Activated CD8-positive, alpha-beta T cell treated with anti-CD3 and anti-CD28 coated beads for 36 hours (primary cell): Measurements from ENCODE around the gene NHERF1. TPM values are rescaled to one million over a fixed set of nuclear protein-coding genes. Genes with fewer than 3 reads are reported as not detected.

Source experiments
- ATAC-seq: fragments of 200-7000 bp; cut with Tn5 transposase; one replicate; pipeline ENCODE4 v1.10.0; 2021; ENCODE audit warnings: mild to moderate bottlenecking, moderate library complexity
- CTCF ChIA-PET: fragments of 350-600 bp; sonication (Branson Sonifier 250); formaldehyde crosslinking; loops from one replicate; lab custom pipeline; 2021; ENCODE audit warnings: antibody characterized with exemption; lab: Charles Lee
- POLR2A ChIA-PET: fragments of 350-600 bp; sonication (Branson Sonifier 250); formaldehyde crosslinking; loops from one replicate; lab custom pipeline; 2021; ENCODE audit warnings: antibody characterized with exemption; lab: Charles Lee
- DNase-seq: peaks from one replicate; pipeline ENCODE4 v3.0.0-alpha.2; 2020
- H3K27ac Mint-ChIP-seq: one replicate; pipeline ENCODE4 v1.8.0; 2021; ENCODE audit warnings: mild to moderate bottlenecking, mixed read lengths
- H3K27me3 Mint-ChIP-seq: one replicate; pipeline ENCODE4 v1.8.0; 2021; ENCODE audit warnings: mixed read lengths
- H3K36me3 Mint-ChIP-seq: one replicate; pipeline ENCODE4 v1.8.0; 2021; ENCODE audit warnings: low read depth, mixed read lengths
- H3K4me1 Mint-ChIP-seq: one replicate; pipeline ENCODE4 v1.8.0; 2021; ENCODE audit warnings: low read depth, mixed read lengths
- H3K4me3 Mint-ChIP-seq: one replicate; pipeline ENCODE4 v1.8.0; 2021; ENCODE audit warnings: mild to moderate bottlenecking, moderate library complexity, mixed read lengths
- H3K9me3 Mint-ChIP-seq: one replicate; pipeline ENCODE4 v1.8.0; 2021; ENCODE audit warnings: mixed read lengths
- intact Hi-C: fragments of 100-400 bp; cut with micrococcal nuclease; formaldehyde crosslinking; loops from one replicate; pipeline ENCODE4 v1.10.0; 2022
- total RNA-seq, 2 experiments: library from RNA; stranded (reverse); gene quantifications; one replicate each; pipeline ENCODE4 v1.2.3, GENCODE V29; 2021
- TF ChIP-seq, protein P1 (sequence below): fragments of 200-600 bp; IDR thresholded peaks from one replicate; pipeline ENCODE4 v1.8.0; 2022; ENCODE audit warnings: antibody characterized with exemption, mild to moderate bottlenecking

NHERF1 gene
- total RNA-seq, 2 experiments from 2014 or later, result 143 to 150 TPM

DNA sequence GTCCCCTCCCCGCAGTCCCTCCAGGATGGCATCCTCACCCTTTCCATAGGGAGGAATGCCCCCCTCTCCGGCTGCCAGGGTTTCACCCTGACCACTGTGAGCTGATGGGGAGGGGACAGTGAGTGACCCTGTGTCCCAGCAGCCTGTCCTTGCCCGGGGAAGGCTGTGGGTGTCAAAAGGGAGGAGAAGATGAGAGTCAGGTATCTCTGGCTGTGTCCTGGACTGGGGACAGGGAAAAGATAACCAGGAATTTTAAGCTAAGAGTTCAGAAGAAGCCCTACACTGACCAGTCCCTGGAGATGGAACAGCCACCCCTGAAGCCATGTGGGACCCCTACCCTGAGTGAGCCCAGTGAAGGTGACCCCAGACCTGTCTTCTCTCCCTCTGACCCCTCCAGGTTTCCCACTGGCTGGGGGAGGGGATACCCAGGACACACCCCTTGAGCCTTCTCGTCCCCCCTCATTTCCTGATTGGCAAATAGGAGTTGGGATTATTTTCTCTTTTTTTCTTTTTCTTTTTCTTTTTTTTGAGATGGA, 16.4 kb downstream of the NHERF1 start:
- TF ChIP-seq, protein P1, sequence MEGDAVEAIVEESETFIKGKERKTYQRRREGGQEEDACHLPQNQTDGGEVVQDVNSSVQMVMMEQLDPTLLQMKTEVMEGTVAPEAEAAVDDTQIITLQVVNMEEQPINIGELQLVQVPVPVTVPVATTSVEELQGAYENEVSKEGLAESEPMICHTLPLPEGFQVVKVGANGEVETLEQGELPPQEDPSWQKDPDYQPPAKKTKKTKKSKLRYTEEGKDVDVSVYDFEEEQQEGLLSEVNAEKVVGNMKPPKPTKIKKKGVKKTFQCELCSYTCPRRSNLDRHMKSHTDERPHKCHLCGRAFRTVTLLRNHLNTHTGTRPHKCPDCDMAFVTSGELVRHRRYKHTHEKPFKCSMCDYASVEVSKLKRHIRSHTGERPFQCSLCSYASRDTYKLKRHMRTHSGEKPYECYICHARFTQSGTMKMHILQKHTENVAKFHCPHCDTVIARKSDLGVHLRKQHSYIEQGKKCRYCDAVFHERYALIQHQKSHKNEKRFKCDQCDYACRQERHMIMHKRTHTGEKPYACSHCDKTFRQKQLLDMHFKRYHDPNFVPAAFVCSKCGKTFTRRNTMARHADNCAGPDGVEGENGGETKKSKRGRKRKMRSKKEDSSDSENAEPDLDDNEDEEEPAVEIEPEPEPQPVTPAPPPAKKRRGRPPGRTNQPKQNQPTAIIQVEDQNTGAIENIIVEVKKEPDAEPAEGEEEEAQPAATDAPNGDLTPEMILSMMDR, result no peak

DNA sequence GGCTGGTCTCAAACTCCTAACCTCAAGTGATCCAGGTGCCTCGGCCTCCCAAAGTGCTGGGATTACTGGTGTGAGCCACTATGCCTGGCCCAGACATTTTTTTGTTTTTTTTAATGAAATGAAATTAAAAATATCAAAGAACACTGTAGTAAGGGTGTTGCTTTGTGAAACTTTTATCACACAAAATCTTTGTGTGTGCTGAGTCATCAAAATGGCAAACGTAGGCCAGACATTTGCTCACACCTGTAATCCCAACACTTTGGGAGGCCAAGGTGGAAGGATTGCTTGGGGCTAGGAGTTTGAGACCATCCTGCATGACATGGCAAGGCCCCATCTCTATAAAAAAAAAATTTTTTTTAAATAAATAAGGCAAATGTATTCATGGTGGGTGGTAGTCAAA, 18.0 kb downstream of the NHERF1 start:
- Mint-ChIP-seq H3K27ac (no peak overlapping the region), H3K4me3 (no peak overlapping the region), H3K4me1 (peaks cover 21% of the 10 kb centered on the region), H3K27me3 (no peaks in the 10 kb centered on the region), H3K9me3 (no peaks in the 10 kb centered on the region), H3K36me3 (peaks cover 37% of the 10 kb centered on the region)
- DNase-seq, result no peak
- CTCF ChIA-PET, result interaction anchor here (1.0 to 1.3 kb wide), 3 partner anchors 7 to 109 kb away, joined by 3 read pairs; no protein-coding TSS in a partner anchor
- POLR2A ChIA-PET, result interaction anchor here (1.0 kb wide), 1 partner anchor 22 kb away, joined by 4 read pairs; no protein-coding TSS in a partner anchor
- ATAC-seq, result no peak
- TF ChIP-seq, protein P1, result no peak
- intact Hi-C loops, result no loop called here

More for the DNA sequence above, 16.4 kb downstream of the NHERF1 start:
- no peak for ATAC-seq
- H3K4me1 Mint-ChIP-seq, result peaks cover 25% of the 10 kb centered on the region
- H3K27ac Mint-ChIP-seq, result peak overlapping the region; percentile 42
- no peak overlapping the region for H3K4me3 Mint-ChIP-seq
- no peak for DNase-seq
- POLR2A ChIA-PET, result interaction anchor here (1.2 to 1.7 kb wide), 2 partner anchors 11 to 15 kb away, joined by 6 to 7 read pairs; partner anchors contain the start of gene NAT9
- H3K27me3 Mint-ChIP-seq, result no peaks in the 10 kb centered on the region
- intact Hi-C loops, result no loop called here
- CTCF ChIA-PET, result interaction anchor here (0.6 to 1.8 kb wide), 4 partner anchors 10 to 101 kb away, joined by 3 to 5 read pairs (median 4); no protein-coding TSS in a partner anchor
- peaks cover 26% of the 10 kb centered on the region for H3K36me3 Mint-ChIP-seq
- no peaks in the 10 kb centered on the region for H3K9me3 Mint-ChIP-seq

DNA sequence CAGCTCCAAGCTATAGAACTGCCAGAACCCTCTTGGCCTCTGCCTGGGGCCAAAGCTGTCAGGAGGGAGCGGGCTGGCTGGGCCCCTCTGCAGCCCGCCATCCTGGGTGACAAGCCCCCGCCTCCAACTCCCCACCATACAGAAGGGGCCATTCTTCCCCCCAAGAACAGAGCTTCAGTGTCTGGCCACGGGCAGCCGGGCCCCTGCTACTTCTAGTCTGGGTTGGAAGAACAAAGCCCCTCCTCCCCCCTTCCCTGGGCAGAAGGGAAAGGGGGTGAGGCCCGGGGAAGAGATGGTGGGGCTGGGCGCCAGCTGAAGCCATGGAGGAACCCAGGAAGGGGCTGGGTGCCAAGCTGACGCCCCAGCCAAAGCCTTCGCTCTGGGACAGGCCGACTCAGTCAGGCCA, 18.7 kb downstream of the NHERF1 start:
- H3K4me1 Mint-ChIP-seq, result peaks cover 18% of the 10 kb centered on the region
- intact Hi-C loops, result no loop called here
- DNase-seq, result no peak
- TF ChIP-seq, protein P1, result no peak
- no peak overlapping the region for H3K4me3 Mint-ChIP-seq
- no peak for ATAC-seq
- POLR2A ChIA-PET, result interaction anchor here (1.0 to 1.5 kb wide), 2 partner anchors 16 to 23 kb away, joined by 4 to 6 read pairs; no protein-coding TSS in a partner anchor
- peak overlapping the region; percentile 5 for H3K27ac Mint-ChIP-seq
- no peaks in the 10 kb centered on the region for H3K9me3 Mint-ChIP-seq
- peaks cover 39% of the 10 kb centered on the region for H3K36me3 Mint-ChIP-seq
- CTCF ChIA-PET, result interaction anchor here (1.0 to 1.1 kb wide), 3 partner anchors 8 to 110 kb away, joined by 3 to 6 read pairs (median 3); no protein-coding TSS in a partner anchor
- H3K27me3 Mint-ChIP-seq, result no peaks in the 10 kb centered on the region

DNA sequence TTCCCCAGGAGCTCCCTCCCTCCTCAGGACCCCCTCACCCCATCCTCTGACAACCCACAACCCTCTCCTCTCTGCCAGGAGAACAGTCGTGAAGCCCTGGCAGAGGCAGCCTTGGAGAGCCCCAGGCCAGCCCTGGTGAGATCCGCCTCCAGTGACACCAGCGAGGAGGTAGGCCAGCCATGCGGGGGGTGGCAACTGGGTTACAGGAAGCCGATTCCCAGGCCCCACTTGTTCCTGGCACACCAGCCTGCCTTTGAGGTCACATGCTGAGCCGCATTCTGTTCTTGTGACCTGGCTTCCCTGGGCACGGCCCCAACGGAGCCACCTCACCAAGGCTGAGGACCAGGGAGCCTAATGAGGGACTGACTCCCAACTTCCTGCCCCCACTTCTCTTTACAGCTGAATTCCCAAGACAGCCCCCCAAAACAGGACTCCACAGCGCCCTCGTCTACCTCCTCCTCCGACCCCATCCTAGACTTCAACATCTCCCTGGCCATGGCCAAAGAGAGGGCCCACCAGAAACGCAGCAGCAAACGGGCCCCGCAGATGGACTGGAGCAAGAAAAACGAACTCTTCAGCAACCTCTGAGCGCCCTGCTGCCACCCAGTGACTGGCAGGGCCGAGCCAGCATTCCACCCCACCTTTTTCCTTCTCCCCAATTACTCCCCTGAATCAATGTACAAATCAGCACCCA, 19.8 kb downstream of the NHERF1 start:
- intact Hi-C loops, result no loop called here
- Mint-ChIP-seq H3K27me3 (no peaks in the 10 kb centered on the region), H3K36me3 (peaks cover 43% of the 10 kb centered on the region), H3K4me1 (peaks cover 18% of the 10 kb centered on the region), H3K9me3 (no peaks in the 10 kb centered on the region), H3K4me3 (no peak overlapping the region), H3K27ac (peak overlapping the region; percentile 63)
- DNase-seq (no peak), ATAC-seq (no peak)
- TF ChIP-seq, protein P1, result no peak
- ChIA-PET POLR2A (interaction anchor here (1.5 kb wide), 1 partner anchor 17 kb away, joined by 6 read pairs; no protein-coding TSS in a partner anchor), CTCF (interaction anchor here (1.1 kb wide), 1 partner anchor 22 kb away, joined by 6 read pairs; no protein-coding TSS in a partner anchor)
